ENCODE results near the gene IFI35. TPM values are rescaled to one million over a fixed set of nuclear protein-coding genes. Genes with fewer than 3 reads are reported as not detected.

Gene IFI35
- total RNA-seq (2014; rRNA removed; shearing (Covaris generic)) (3.8 and 6.3 TPM in 2 replicates), total RNA-seq (2022) (8.6 and 10.6 TPM in 2 replicates), Bru-seq, nascent RNA (percentile 38 among the genes with signal in this experiment), BruChase-seq, experiment 1, labeled RNA remaining after a 6-hour chase (percentile 39 among the genes with signal in this experiment), BruChase-seq, experiment 2, labeled RNA remaining after a 2-hour chase (percentile 38 among the genes with signal in this experiment)
- long read RNA-seq, partial matches to known transcripts = 1 of 8 reads
- long read RNA-seq, other reads (novel, unspliced or antisense) = 0 of 8 reads

- ChIA-PET POLR2A (interaction anchor here (0.5 to 0.9 kb wide), 3 partner anchors 41 to 387 kb away, joined by 3 to 5 read pairs (median 4); no protein-coding TSS in a partner anchor), CTCF (ENCODE audit: unreplicated experiment) (no interaction called here)
- H3K4me2 ChIP-seq (ENCODE audit: low read length) = peak within 1 kb of the TSS; percentile 66
These were observed at the start of gene IFI35 for GRCh38 chr17:43006639-43007551. Gene IFI35, plus strand, starts transcription at chr17:43006784. Its CDS starts 164 bp downstream, at chr17:43006948.

DNA sequence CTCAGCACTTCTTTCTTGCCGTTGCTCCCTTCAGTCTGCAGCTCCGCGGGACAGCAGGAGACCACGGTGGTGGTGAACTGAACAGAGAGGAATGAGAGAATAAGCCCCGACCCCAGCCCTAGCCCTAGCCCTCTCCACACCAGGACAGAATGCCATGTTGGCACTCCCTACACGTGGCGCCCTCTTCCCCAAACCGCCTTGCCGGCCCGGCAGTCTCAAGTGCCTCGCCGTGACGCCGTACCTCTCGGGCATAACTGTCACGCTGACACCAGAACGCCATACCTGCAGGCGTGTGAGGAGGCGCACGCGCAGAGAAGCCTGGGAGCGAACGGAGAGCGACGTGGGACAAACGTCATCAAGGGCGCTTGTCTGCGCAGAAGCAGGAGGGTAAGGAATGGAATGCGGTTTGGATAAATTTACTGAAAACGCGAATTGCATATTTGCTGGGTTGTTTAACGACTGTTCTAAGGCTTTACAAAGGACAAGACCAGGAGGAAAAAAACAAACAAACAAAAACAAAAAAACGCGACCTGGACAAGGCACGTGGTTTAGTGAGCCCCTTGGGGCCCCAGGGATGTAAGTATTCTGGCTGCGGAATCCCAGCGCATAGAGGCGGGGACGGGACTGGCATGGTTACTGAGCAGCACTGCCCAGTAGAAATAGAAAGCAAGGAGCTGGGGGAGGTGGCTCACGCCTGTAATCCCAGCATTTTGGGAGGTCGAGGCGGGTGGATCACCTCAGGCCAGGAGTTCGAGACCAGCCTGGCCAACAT is 42.2 kb upstream of the IFI35 start, which contains the start of gene AARSD1:
TSS of gene AARSD1 (minus strand) at position 294 of the 772 bp plus-strand sequence. CDS start at position 280, 14 bp downstream.
- ChIA-PET POLR2A (interaction anchor here (0.6 kb wide), 1 partner anchor 704 kb away, joined by 3 read pairs; no protein-coding TSS in a partner anchor), CTCF (ENCODE audit: unreplicated experiment) (no interaction called here)
- H3K4me1 ChIP-seq (ENCODE audit: insufficient read depth, low read length, poor library complexity, severe bottlenecking) = peaks cover 31% of the 10 kb centered on the region
- H4K20me1 ChIP-seq (ENCODE audit: insufficient read depth, low read length) = no peaks in the 10 kb centered on the region
- H3K9me3 ChIP-seq (ENCODE audit: low read length) = no peaks in the 10 kb centered on the region
- H3K27ac ChIP-seq (ENCODE audit: low read depth, low read length, poor library complexity, severe bottlenecking) = peak within 1 kb of the TSS; percentile 41
- peak within 1 kb of the TSS; percentile 92 for H3K4me3 ChIP-seq (ENCODE audit: low read depth, low read length, poor library complexity, severe bottlenecking)
- H3K9me2 ChIP-seq (ENCODE audit: insufficient read depth, low read length) = no peaks in the 10 kb centered on the region
- DNase-seq (ENCODE audit: low spot score) = peak; percentile 86
- BruUV-seq (replicated peaks) = no TSS peak
- no peak; the same call in 1 of the 2 replicates for TF ChIP-seq CTCF (conservative IDR thresholded peaks at IDR 0.05; ENCODE audit: low read length)
- no peak for TF ChIP-seq EZH2phosphoT487 (IDR thresholded peaks at IDR 0.05; ENCODE audit: borderline replicate concordance, low read depth, low read length)
- peaks cover 33% of the 10 kb centered on the region for H3K36me3 ChIP-seq (ENCODE audit: insufficient read depth, low read length)
- peak within 1 kb of the TSS; percentile 96 for H3K4me2 ChIP-seq (ENCODE audit: low read length)
- intact Hi-C loops (cut with micrococcal nuclease; ENCODE audit: unreplicated experiment) = loop anchor here (1.0 kb wide), 1 partner anchor 21 kb away; no protein-coding TSS in a partner anchor
- peak within 1 kb of the TSS; percentile 100 for H2AFZ ChIP-seq (ENCODE audit: low read length)
- H3K79me2 ChIP-seq (ENCODE audit: insufficient read depth, low read depth, low read length) = peaks cover 14% of the 10 kb centered on the region; the same call in 1 of the 2 replicates

More at GRCh38 chr17:43006639-43007551, at the start of gene IFI35:
- BruUV-seq (replicated peaks) = no TSS peak
- DNase-seq (ENCODE audit: low spot score) = peak; percentile 78
- TF ChIP-seq EZH2phosphoT487 (IDR thresholded peaks at IDR 0.05; ENCODE audit: borderline replicate concordance, low read depth, low read length) (no peak), CTCF (conservative IDR thresholded peaks at IDR 0.05; ENCODE audit: low read length) (peak; percentile 70)
- Histone ChIP-seq H3K9me3 (ENCODE audit: low read length) (no peaks in the 10 kb centered on the region), H3K4me1 (ENCODE audit: insufficient read depth, low read length, poor library complexity, severe bottlenecking) (peaks cover 10% of the 10 kb centered on the region), H3K4me3 (ENCODE audit: low read depth, low read length, poor library complexity, severe bottlenecking) (peak within 1 kb of the TSS; percentile 45), H3K79me2 (ENCODE audit: insufficient read depth, low read depth, low read length) (no peaks in the 10 kb centered on the region), H3K9me2 (ENCODE audit: insufficient read depth, low read length) (no peaks in the 10 kb centered on the region), H3K36me3 (ENCODE audit: insufficient read depth, low read length) (peaks cover 41% of the 10 kb centered on the region), H4K20me1 (ENCODE audit: insufficient read depth, low read length) (no peaks in the 10 kb centered on the region), H2AFZ (ENCODE audit: low read length) (peak within 1 kb of the TSS; percentile 42; the same call in 1 of the 2 replicates), H3K27ac (ENCODE audit: low read depth, low read length, poor library complexity, severe bottlenecking) (peak within 1 kb of the TSS; percentile 58)
- intact Hi-C loops (cut with micrococcal nuclease; ENCODE audit: unreplicated experiment) = no loop called here
